ENCODE measurements around the gene FADS6. TPM values are rescaled to one million over a fixed set of nuclear protein-coding genes. Genes with fewer than 3 reads are reported as not detected.

Gene FADS6
- total RNA-seq, 3 donors from 2014 or later = 0.14 to 4.2 (median 1.1) TPM

GRCh38 chr17:74878658-74879057 lies 14.8 kb downstream of the FADS6 start:
- no peak overlapping the region for H3K4me3 ChIP-seq
- H3K9me3 ChIP-seq = no peaks in the 10 kb centered on the region
- intact Hi-C loops (cut with DNase I, micrococcal nuclease) = no loop called here
- peaks cover 9% of the 10 kb centered on the region for H3K4me1 ChIP-seq (ENCODE audit: low read depth)
- no peaks in the 10 kb centered on the region for H3K36me3 ChIP-seq (ENCODE audit: low read depth)
- no peak for ATAC-seq
- DNase-seq = no peak
- TF ChIP-seq CTCF (IDR thresholded peaks at IDR 0.05) = no peak

GRCh38 chr17:74877592-74878548 lies 15.6 kb downstream of the FADS6 start:
- DNase-seq (peak; percentile 81 to 87 (median 85)), ATAC-seq (peak; percentile 80)
- Histone ChIP-seq H3K4me3 (no peak overlapping the region), H3K9me3 (no peaks in the 10 kb centered on the region), H3K4me1 (ENCODE audit: low read depth) (peaks cover 9% of the 10 kb centered on the region), H3K36me3 (ENCODE audit: low read depth) (no peaks in the 10 kb centered on the region)
- intact Hi-C loops (cut with DNase I, micrococcal nuclease) = no loop called here
- no peak for TF ChIP-seq CTCF (IDR thresholded peaks at IDR 0.05)

- intact Hi-C loops (cut with DNase I, micrococcal nuclease) = no loop called here
- DNase-seq (no peak), ATAC-seq (no peak)
- TF ChIP-seq CTCF (IDR thresholded peaks at IDR 0.05) = no peak
- Histone ChIP-seq H3K9me3 (no peaks in the 10 kb centered on the region), H3K36me3 (ENCODE audit: low read depth) (no peaks in the 10 kb centered on the region), H3K4me1 (ENCODE audit: low read depth) (peaks cover 18% of the 10 kb centered on the region), H3K4me3 (no peak overlapping the region)
Measured at GRCh38 chr17:74875977-74876593, 17.3 kb downstream of the FADS6 start.

DNA sequence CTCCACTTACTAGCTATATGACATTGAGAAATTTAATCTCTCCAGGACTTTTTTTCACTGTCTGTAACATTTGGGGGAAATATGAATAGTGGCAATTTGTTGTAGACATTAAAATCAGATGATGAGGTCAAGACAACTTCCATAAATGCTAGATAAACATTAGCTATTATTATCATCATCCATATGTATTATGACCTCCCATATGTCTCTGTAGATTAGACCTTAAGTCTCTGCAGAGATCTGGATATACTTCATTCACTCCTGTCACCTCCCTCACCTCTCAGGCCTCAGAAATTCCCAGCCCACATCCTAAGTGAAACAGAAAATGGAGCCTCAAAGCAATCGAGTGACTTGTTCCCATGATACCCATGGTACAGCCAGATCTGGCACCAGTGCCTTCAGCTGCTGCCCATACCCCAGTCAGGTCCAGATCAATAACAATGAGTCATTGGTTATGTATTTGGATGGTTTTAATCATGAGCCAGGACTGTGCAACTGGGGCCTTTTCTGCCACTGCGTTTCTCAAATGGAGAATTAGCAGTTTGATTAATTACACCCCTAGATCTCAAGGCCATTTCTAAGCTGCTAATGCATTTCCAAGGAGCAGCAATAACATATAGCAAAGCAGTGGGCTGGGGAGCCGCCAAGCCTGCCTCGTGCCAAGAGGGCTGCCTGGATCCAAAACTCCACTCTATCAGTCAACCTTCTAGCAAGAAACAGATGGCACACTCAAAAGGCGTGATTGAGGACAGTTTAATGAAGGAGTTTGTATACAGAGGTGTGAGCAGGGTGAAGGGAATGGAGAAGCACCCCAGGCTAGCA lies 18.1 kb downstream of the FADS6 start:
- no peak overlapping the region for H3K4me3 ChIP-seq
- ATAC-seq = no peak
- DNase-seq = no peak
- TF ChIP-seq CTCF (IDR thresholded peaks at IDR 0.05) = no peak
- no peaks in the 10 kb centered on the region for H3K9me3 ChIP-seq
- H3K36me3 ChIP-seq (ENCODE audit: low read depth) = no peaks in the 10 kb centered on the region
- peaks cover 18% of the 10 kb centered on the region for H3K4me1 ChIP-seq (ENCODE audit: low read depth)
- intact Hi-C loops (cut with DNase I, micrococcal nuclease) = no loop called here

DNA sequence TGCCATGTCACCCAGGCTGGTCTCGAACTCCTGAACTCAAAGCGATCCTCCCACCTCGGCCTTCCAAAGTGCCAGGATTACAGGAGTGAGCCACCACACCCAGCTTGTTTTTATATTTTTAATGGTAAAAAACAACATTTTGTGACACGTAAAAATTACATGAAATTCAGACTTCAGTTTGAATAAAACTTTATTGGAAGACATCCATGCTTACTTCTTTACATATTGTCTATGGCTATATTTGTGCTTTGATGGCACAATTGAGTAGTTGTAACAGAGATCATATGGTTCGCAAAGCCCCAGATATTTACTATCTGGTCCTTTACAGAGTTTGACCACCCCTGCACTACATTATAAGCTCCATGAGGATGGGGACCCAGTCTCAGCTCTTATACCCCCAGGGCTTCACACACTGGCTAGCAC lies 18.8 kb downstream of the FADS6 start:
- H3K4me3 ChIP-seq = no peak overlapping the region
- H3K36me3 ChIP-seq (ENCODE audit: low read depth) = no peaks in the 10 kb centered on the region
- DNase-seq (no peak), ATAC-seq (no peak)
- TF ChIP-seq CTCF (IDR thresholded peaks at IDR 0.05) = no peak
- H3K4me1 ChIP-seq (ENCODE audit: low read depth) = peaks cover 18% of the 10 kb centered on the region
- intact Hi-C loops (cut with DNase I, micrococcal nuclease) = no loop called here
- no peaks in the 10 kb centered on the region for H3K9me3 ChIP-seq

Data from mucosa of descending colon (tissue), 3 donors.